ENCODE measurements around the gene CTNNB1.
"Not testable (repeated sequence)": the region's sequence is repeated elsewhere in the genome, so short reads cannot be mapped to it uniquely, and the experiment has no call there.

CTNNB1 gene

GRCh38 chr3:41274944-41275668 lies 75.8 kb downstream of the CTNNB1 start:
- no peak overlapping the region for H3K27ac Mint-ChIP-seq
- H3K4me1 Mint-ChIP-seq (ENCODE audit: low read depth) = no peaks in the 10 kb centered on the region
- H3K9me3 Mint-ChIP-seq = peaks cover 6% of the 10 kb centered on the region
- H3K4me3 Mint-ChIP-seq = no peak overlapping the region
- no peak for DNase-seq
- no peaks in the 10 kb centered on the region for H3K27me3 Mint-ChIP-seq
- peaks cover 11% of the 10 kb centered on the region for H3K36me3 Mint-ChIP-seq (ENCODE audit: low read depth)

- no peak overlapping the region for H3K27ac Mint-ChIP-seq
Measured at GRCh38 chr3:41276191-41276590, 76.9 kb downstream of the CTNNB1 start.

GRCh38 chr3:41277790-41278465 lies 78.6 kb downstream of the CTNNB1 start:
- Mint-ChIP-seq H3K4me1 (ENCODE audit: low read depth) (no peaks in the 10 kb centered on the region), H3K27me3 (no peaks in the 10 kb centered on the region), H3K27ac (no peak overlapping the region), H3K9me3 (no peaks in the 10 kb centered on the region), H3K36me3 (ENCODE audit: low read depth) (peaks cover 5% of the 10 kb centered on the region), H3K4me3 (no peak overlapping the region)
- DNase-seq = no peak

More at GRCh38 chr3:41276191-41276590, 76.9 kb downstream of the CTNNB1 start:
- no peaks in the 10 kb centered on the region for H3K27me3 Mint-ChIP-seq
- peaks cover 11% of the 10 kb centered on the region for H3K36me3 Mint-ChIP-seq (ENCODE audit: low read depth)
- DNase-seq = no peak
- peaks cover 6% of the 10 kb centered on the region for H3K9me3 Mint-ChIP-seq
- no peak overlapping the region for H3K4me3 Mint-ChIP-seq
- H3K4me1 Mint-ChIP-seq (ENCODE audit: low read depth) = no peaks in the 10 kb centered on the region

GRCh38 chr3:41284934-41285333 lies 85.6 kb downstream of the CTNNB1 start:
- H3K36me3 Mint-ChIP-seq (ENCODE audit: low read depth); H3K4me3 Mint-ChIP-seq; H3K9me3 Mint-ChIP-seq; DNase-seq; H3K27ac Mint-ChIP-seq; H3K27me3 Mint-ChIP-seq: not testable (repeated sequence)
- H3K4me1 Mint-ChIP-seq (ENCODE audit: low read depth) = peaks cover 12% of the 10 kb centered on the region

- peaks cover 4% of the 10 kb centered on the region for H3K9me3 Mint-ChIP-seq
- H3K4me1 Mint-ChIP-seq (ENCODE audit: low read depth) = peaks cover 12% of the 10 kb centered on the region
- H3K36me3 Mint-ChIP-seq (ENCODE audit: low read depth) = no peaks in the 10 kb centered on the region
- no peak for DNase-seq
- no peaks in the 10 kb centered on the region for H3K27me3 Mint-ChIP-seq
- H3K27ac Mint-ChIP-seq = no peak overlapping the region
- H3K4me3 Mint-ChIP-seq = no peak overlapping the region
Measured at GRCh38 chr3:41286305-41286704, 87.0 kb downstream of the CTNNB1 start.

GRCh38 chr3:41288785-41289184 lies 89.5 kb downstream of the CTNNB1 start:
- DNase-seq = no peak
- H3K27me3 Mint-ChIP-seq = no peaks in the 10 kb centered on the region
- no peak overlapping the region for H3K27ac Mint-ChIP-seq
- H3K9me3 Mint-ChIP-seq = peaks cover 4% of the 10 kb centered on the region
- H3K36me3 Mint-ChIP-seq (ENCODE audit: low read depth) = no peaks in the 10 kb centered on the region
- H3K4me3 Mint-ChIP-seq = no peak overlapping the region
- H3K4me1 Mint-ChIP-seq (ENCODE audit: low read depth) = peaks cover 12% of the 10 kb centered on the region
